ENCODE results near the gene PHOSPHO1.

PHOSPHO1 gene

GRCh38 chr17:49231563-49231894 is 942 bp upstream of the PHOSPHO1 start:
- H3K4me3 ChIP-seq (ENCODE audit: low read depth, low read length), result no peak overlapping the region
- no peak for DNase-seq (ENCODE audit: low read depth)
- TF ChIP-seq MYC (IDR thresholded peaks at IDR 0.05; ENCODE audit: low read depth, low read length), result no peak
- TF ChIP-seq MAX (IDR thresholded peaks at IDR 0.05; ENCODE audit: low read depth, low read length), result no peak
- TF ChIP-seq POLR2A (IDR thresholded peaks at IDR 0.05; ENCODE audit: extremely low read depth, insufficient read length), result no peak
- TF ChIP-seq CTCF (IDR thresholded peaks at IDR 0.05; ENCODE audit: low read depth, low read length), result no peak

- H3K4me3 ChIP-seq (ENCODE audit: low read depth, low read length), result peak overlapping the region; percentile 42
- no peak for DNase-seq (ENCODE audit: low read depth)
- no peak for TF ChIP-seq CTCF (IDR thresholded peaks at IDR 0.05; ENCODE audit: low read depth, low read length)
- TF ChIP-seq MAX (IDR thresholded peaks at IDR 0.05; ENCODE audit: low read depth, low read length), result no peak
- no peak for TF ChIP-seq POLR2A (IDR thresholded peaks at IDR 0.05; ENCODE audit: extremely low read depth, insufficient read length)
- TF ChIP-seq MYC (IDR thresholded peaks at IDR 0.05; ENCODE audit: low read depth, low read length), result no peak
These were observed 584 bp downstream of the PHOSPHO1 start for GRCh38 chr17:49229805-49230600.

GRCh38 chr17:49229076-49229804 is 1.3 kb downstream of the PHOSPHO1 start:
- DNase-seq (ENCODE audit: low read depth), result no peak
- TF ChIP-seq CTCF (IDR thresholded peaks at IDR 0.05; ENCODE audit: low read depth, low read length), result no peak
- no peak for TF ChIP-seq MAX (IDR thresholded peaks at IDR 0.05; ENCODE audit: low read depth, low read length)
- TF ChIP-seq MYC (IDR thresholded peaks at IDR 0.05; ENCODE audit: low read depth, low read length), result no peak
- no peak for TF ChIP-seq POLR2A (IDR thresholded peaks at IDR 0.05; ENCODE audit: extremely low read depth, insufficient read length)
- H3K4me3 ChIP-seq (ENCODE audit: low read depth, low read length), result no peak overlapping the region

- no peak overlapping the region for H3K4me3 ChIP-seq (ENCODE audit: low read depth, low read length)
- TF ChIP-seq MAX (IDR thresholded peaks at IDR 0.05; ENCODE audit: low read depth, low read length) (no peak), POLR2A (IDR thresholded peaks at IDR 0.05; ENCODE audit: extremely low read depth, insufficient read length) (no peak), MYC (IDR thresholded peaks at IDR 0.05; ENCODE audit: low read depth, low read length) (no peak), CTCF (IDR thresholded peaks at IDR 0.05; ENCODE audit: low read depth, low read length) (peak; percentile 87)
These were observed 2.9 kb downstream of the PHOSPHO1 start for GRCh38 chr17:49227436-49228261.

GRCh38 chr17:49226771-49227435 is 3.7 kb downstream of the PHOSPHO1 start:
- no peak overlapping the region for H3K4me3 ChIP-seq (ENCODE audit: low read depth, low read length)
- TF ChIP-seq MAX (IDR thresholded peaks at IDR 0.05; ENCODE audit: low read depth, low read length) (no peak), CTCF (IDR thresholded peaks at IDR 0.05; ENCODE audit: low read depth, low read length) (no peak), POLR2A (IDR thresholded peaks at IDR 0.05; ENCODE audit: extremely low read depth, insufficient read length) (no peak), MYC (IDR thresholded peaks at IDR 0.05; ENCODE audit: low read depth, low read length) (no peak)
- no peak for DNase-seq (ENCODE audit: low read depth)

More at GRCh38 chr17:49227436-49228261, 2.9 kb downstream of the PHOSPHO1 start:
- peak; percentile 79 for DNase-seq (ENCODE audit: low read depth)

All from NB4 (cell line).